NOMO-1 treated with dmso at 0.1 percent for 144 hours (cell line): ENCODE results near the gene ARGLU1.

Source experiments
- DNase-seq: peaks from one replicate; lab custom pipeline; 2025; ENCODE audit not compliant: unreplicated experiment; lab: John Stamatoyannopoulos, UW

The ARGLU1 gene

GRCh38 chr13:106505295-106505694 is 62.6 kb downstream of the ARGLU1 start:
- no peak for DNase-seq

GRCh38 chr13:106503730-106504453 is 64.0 kb downstream of the ARGLU1 start:
- no peak for DNase-seq

DNA sequence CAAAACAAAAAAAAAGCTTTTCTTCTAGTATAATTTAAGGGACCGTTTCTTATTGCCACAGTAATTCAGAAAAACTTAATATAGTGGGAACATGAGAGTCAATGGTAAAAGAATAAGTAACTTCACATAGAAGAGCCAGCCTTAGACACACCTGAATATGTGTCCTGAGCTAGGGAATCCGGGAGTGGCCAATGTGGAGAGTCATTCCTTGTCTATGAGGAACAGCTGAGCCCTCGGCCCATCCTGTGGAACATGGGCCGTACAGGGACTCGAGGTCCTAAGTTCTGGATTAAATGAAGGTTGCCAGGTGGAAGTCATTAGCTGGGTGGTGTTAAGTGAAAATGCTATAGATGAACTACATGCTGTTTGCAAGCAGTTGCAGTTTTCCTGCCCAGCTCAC is 64.7 kb downstream of the ARGLU1 start:
- DNase-seq: no peak

DNA sequence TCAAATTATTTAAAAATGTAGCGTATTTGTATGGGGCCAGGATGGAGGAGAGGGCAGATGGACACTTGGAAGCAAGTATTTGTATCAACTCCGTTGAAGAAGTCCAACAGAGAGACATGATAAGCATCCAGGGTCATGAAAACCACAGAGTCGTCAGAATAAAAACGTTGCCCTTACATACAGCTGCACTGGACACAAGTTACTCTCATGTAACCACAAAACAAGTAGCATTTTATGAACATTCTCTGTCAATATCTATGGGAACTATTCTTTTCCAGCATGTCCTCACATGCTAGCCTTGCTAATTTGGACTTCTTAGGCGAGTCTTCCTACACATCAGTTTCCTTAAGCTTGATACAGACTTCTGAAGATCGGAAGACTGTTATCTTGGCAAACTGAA is 67.5 kb downstream of the ARGLU1 start:
- no peak for DNase-seq

DNA sequence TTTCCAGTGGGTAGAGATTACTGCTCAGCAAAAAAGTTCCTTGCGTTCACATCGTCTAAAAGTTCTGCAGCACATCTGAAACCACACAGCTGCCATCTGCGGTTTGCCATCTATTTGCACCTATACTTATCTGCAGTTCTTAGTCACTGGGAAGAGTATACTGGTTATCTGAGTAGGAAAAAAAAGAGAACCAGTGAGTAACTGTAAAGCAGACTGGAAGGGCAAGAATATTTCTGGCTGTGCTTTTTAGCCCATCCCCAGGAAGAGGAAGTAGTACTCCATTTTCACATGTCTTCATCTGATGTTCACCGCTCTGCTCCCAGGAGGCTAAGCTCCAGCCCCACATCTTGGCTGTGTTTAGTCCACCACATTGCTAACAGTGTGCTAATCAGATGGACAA is 68.0 kb downstream of the ARGLU1 start:
- DNase-seq: peak; percentile 86

GRCh38 chr13:106499113-106499512 is 68.8 kb downstream of the ARGLU1 start:
- DNase-seq: no peak

DNA sequence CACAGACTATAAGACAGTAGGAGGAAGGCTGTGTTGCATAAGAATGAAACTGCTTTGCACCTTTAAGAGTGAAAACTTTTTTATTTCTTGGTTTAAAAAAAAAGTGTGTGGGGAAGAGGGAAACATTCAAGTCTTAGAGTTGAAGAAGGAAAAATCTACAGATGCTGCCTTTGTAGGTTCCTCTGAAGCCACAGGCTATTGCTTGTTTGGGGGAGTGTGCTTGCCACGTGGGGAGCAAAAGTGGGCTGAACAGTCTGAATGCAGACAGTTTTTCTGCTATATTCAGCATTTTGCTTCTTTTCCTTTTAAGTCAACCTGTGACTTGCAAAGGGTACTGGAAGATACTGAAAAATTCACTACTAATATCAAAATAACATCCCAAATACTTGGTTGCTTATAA is 69.4 kb downstream of the ARGLU1 start:
- no peak for DNase-seq

DNA sequence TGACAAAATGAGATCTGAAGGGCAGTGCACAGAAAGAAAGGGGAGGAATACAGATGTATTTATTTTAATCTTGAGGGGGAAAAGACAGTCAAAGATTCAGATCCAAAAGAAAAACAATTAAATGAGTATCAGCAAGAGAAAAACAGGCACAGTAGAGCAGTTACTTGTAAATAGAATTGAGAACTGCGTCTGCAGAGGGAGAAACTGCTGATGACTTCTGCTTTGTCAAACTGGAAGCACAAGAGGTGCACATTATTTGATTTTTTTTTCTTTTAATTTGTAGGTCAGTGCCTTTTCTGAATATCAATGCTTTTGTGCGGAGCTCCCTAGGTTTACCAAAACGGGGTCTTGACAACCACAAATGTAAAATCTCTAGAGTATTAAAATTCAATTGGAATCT is 69.8 kb downstream of the ARGLU1 start:
- DNase-seq: no peak

GRCh38 chr13:106497079-106497478 is 70.9 kb downstream of the ARGLU1 start:
- no peak for DNase-seq

DNA sequence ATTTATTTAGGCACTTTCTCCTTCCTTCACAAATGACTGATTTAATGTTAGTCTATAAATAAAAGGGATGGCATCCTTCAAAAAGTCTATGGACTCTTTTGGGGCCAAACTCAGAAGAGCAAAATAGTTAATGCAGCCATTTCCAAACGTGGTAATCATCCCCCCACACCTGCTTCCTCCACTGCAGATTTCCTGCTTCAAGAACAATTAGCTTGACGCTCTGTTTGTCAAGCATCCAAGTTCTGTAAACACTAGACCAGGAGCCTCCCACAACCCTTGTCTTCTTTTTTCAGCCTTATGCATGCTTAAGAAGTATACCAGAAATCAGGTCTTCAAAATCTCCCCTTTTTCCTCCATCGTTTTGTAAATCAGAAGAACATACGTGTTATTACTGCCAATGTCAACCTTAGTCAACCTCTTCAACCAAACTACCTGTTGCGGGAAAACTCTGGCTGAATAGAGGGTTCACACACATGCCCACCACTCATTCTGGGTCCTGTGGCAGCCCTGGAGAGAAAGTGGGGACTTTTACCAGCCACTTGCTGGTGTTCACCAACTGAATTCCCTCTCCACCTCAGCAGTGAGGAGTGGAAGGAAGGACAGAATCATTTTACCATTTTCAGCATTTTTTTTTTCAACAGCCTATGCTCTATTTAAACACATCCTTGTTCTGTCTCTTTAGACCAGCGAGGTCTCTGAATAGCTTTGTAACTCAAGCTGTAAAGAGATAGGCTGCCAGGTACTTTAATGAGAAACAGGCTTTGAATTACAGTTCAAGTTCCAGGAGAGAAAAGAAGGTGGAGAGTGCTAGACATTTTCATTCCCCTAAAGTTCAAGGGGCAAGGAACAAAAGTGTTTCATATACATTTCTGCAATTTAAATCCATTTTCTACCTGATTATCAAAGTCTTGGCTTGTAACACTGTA is 71.6 kb downstream of the ARGLU1 start:
- DNase-seq: no peak

DNA sequence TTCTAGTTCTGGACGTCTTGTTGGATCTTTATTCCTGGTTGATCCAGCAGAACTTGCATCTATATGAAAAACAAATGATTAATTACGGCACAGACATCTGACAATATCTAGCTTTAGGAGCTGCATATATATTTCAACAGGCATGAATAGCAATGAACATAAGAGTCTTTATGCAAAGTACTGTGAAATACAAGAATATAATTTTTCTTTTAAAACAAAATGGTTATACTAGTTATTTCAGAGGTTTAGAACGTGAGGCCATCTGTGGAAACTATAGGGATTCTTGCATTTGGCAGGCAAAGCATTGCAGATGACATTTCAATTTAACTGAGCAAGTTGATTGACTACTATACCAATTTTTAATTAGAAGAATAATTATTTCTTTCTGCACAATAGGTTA is 73.0 kb downstream of the ARGLU1 start:
- DNase-seq: no peak

DNA sequence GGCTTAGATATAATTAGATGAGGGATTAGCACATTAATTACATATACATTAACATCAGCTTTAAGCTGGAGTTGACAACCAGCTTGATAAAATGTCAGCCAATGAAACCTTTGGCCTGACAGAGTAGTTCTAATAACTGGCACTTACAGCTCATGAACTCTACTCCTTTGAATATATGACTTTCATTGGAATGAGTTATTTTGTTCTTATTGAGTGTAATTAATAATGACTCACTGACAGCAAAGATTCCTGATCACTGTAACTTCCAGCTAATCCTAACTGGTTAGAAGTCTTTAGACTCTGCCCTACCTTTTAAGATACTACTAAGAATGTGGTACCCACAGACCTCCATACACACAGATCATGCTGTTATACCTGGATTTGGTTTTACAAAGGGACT is 73.4 kb downstream of the ARGLU1 start:
- DNase-seq: no peak

- DNase-seq: peak; percentile 97
Measured at GRCh38 chr13:106493533-106494220, 74.3 kb downstream of the ARGLU1 start.

- DNase-seq: peak; percentile 20
Measured at GRCh38 chr13:106492588-106493475, 75.1 kb downstream of the ARGLU1 start.

DNA sequence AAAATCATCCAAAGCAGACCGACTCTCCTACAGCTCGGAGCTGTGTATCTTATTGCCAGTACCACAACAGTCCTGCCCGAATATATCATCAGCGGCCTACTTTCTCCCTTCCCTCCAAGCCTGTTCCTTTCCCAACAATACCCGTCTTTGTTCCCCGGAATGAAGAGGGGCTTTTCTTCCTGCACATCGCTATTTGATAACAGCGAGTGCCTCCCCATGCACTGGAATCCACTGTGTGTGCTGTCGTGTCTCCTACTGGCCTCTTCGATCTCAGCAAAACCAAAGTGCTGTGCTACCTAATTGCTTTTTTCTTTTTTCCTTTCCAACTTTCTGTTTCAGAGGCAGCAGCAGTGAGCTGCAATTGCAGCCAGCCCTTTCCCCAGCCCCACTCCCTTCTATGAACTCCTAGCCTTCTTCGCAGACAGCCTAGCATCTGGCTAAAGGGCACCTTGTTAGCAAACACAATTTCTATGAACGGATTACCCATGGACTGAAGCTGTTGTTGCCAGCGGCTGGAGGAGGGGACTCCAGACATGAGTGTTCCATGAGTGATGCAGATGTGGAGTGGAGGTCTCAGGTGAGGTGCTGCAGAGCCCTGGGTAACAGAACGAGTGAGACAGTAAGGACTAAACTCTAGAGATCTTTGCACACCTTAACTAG is 75.9 kb downstream of the ARGLU1 start:
- no peak for DNase-seq
